ENCODE data around the gene STK36. TPM values are rescaled to one million over a fixed set of nuclear protein-coding genes. Genes with fewer than 3 reads are reported as not detected.
"Not testable (repeated sequence)": the region's sequence is repeated elsewhere in the genome, so short reads cannot be mapped to it uniquely, and the experiment has no call there.

The STK36 gene
- total RNA-seq, 1 donor from 2014 or later, result 7.5 TPM

DNA sequence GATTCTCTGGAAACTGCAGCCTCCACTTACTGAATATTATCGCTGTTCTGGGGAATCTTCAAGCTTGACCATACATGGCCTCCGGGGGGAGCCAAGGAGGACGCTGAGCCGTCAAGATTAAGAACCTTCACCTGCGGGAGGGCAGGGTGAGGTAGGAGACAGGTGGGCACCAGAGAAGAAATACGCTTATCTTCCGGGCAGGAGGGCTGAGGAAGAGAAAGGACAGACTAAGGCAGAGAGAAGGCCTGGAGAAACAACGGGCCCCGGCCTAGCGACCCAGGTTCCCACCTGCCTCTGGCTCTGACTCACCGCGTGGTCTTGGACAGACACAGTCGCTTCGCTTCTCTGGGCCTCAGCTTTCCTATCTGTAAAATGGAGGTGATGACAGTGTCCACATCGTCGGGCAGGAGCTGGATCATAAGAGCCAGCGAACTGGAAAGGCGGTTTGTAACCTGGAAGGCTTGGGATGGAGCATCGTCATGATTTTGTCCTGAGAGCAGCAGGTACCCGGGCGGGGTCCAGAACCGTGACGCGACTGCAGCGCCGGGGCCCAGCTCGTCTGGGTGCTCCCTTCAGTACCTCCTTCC, 13.1 kb upstream of the STK36 start:
- DNase-seq (ENCODE audit: missing footprints), result no peak

DNA sequence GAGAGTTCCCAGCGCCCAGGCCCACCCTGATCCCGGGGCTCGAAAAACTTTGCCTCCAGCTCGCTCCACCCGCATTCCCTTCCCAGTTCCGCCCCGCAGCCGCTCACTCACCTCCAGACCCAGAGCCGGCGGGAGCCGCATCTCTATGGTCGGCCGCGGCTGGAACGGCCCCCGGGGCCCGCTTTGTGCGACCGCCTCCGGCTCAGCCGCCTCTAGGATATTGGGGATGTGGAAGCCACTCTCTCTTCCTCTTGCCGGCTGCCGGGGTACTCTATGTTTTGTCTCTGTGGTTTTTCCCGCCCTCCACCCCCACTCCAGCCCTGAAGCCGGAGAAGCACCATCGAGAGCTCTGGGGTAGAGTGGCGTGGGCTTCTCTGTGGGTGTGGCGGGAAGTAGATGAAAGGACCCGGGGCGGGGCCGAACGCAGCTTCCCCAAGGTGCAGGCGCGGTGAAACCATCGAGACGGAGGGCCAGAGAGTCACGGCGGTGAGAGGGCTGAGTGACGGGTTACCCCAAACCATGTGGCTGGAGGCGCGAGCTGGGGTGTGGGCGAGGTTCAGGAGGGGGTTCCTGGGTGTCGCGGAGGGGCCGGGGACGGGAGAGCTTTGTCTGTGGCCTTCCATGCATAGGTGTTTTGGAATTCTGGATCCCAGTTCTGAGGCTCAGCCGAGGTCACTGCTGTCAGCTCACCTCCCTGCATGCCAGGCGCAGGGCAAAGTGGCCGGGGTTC, 12.5 kb upstream of the STK36 start, which contains the start of the genes BCS1L and ZNF142:
TSS of gene BCS1L (plus strand) at position 426 of the 730 bp plus-strand sequence. CDS start 1,305 bp downstream, outside the sequence.
TSS of gene ZNF142 (minus strand) at position 366 of the 730 bp plus-strand sequence. CDS start 3,194 bp downstream, outside the sequence.
- DNase-seq (ENCODE audit: missing footprints), result peak; percentile 96
- intact Hi-C loops (cut with DNase I), result loop anchor here (5.0 kb wide), 1 partner anchor 252 kb away; no protein-coding TSS in a partner anchor

More for the DNA sequence above, 13.1 kb upstream of the STK36 start:
- intact Hi-C loops (cut with DNase I), result loop anchor here (5.0 kb wide), 1 partner anchor 251 kb away; no protein-coding TSS in a partner anchor
- no peak for ATAC-seq

DNA sequence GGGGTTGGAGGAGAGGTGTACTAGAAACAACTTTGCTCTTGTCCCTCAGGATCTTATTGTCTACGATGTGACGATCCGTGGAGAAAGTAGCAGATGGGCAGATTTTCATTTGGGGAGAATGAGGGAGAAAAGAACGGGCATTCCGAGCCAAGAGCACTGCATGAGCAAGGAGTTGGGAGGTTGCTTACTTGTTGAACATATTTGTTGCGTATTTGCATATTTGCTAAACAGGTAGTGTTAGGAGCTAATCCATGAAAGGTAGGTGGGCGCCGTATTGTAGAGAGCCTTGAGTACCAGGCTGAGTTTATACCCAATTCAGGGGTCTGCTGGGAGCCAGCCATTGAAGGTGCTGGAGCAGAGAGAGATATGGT, 11.9 kb upstream of the STK36 start:
- ATAC-seq (no peak), DNase-seq (ENCODE audit: missing footprints) (no peak)
- intact Hi-C loops (cut with DNase I), result loop anchor here (5.0 to 10.0 kb wide), 2 partner anchors 253 to 385 kb away; partner anchors contain the start of genes AAMP and PNKD

More for the DNA sequence above, 12.5 kb upstream of the STK36 start, which contains the start of the genes BCS1L and ZNF142:
- peak; percentile 96 for ATAC-seq

DNA sequence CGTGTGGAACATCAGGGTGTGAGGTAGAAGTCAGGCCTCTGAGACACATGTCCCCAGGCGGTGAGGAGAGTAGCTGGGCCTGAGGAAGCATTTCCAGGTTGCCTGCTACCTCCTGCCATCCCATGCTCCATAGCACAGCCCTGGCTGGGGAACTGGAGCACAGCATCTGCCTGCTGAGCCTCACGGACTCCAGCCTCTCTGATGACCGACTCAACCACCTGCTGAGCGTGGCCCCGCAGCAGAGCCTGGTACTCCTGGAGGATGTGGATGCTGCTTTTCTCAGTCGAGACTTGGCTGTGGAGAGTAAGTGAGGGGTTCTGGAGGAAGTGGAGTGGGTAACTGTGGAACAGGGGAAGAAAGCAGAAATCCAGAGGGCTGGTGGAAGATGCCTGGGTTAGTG, 9.5 kb upstream of the STK36 start:
- DNase-seq (ENCODE audit: missing footprints) (no peak), ATAC-seq (no peak)
- intact Hi-C loops (cut with DNase I), result loop anchor here (10.0 kb wide), 1 partner anchor 388 kb away; the partner anchor contains the start of genes AAMP and PNKD

DNA sequence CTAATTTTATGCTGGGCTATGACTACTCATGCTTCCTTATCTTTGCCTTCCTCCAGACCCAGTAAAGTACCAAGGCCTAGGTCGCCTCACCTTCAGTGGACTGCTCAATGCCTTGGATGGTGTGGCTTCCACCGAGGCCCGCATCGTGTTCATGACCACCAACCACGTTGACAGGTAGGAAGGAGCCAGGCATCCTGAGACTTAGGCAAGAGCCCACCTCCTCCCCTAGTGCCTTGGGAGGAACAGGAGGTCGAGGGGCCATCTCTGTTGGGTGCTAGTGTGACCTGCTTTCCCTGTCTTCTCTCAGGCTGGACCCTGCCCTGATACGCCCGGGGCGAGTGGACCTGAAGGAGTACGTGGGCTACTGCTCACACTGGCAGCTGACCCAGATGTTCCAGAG, 9.1 kb upstream of the STK36 start:
- no peak for ATAC-seq
- intact Hi-C loops (cut with DNase I), result loop anchor here (10.0 kb wide), 1 partner anchor 388 kb away; the partner anchor contains the start of genes AAMP and PNKD
- DNase-seq (ENCODE audit: missing footprints), result no peak

DNA sequence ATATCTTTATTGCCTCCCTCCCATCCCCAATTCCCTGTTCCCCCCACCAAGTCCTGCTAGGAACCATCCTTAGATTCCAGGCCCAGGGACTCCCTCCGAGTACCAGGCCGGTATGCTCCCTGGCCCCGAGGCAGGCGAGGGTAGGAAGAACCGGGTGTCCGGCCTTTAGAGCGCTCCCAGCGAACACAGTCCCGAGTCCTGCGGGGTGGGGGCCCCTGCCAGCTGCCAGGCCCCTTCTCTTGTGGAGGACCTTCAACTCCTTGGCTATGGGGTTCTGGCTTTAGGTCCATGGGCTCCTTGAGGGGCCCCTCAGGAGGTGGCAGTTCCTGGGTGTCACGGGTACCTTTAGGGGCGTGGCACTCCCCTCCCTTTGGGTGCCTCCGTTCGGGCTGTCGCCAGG, 8.0 kb upstream of the STK36 start:
- ATAC-seq (no peak), DNase-seq (ENCODE audit: missing footprints) (no peak)
- intact Hi-C loops (cut with DNase I), result loop anchor here (10.0 kb wide), 1 partner anchor 389 kb away; the partner anchor contains the start of genes AAMP and PNKD

DNA sequence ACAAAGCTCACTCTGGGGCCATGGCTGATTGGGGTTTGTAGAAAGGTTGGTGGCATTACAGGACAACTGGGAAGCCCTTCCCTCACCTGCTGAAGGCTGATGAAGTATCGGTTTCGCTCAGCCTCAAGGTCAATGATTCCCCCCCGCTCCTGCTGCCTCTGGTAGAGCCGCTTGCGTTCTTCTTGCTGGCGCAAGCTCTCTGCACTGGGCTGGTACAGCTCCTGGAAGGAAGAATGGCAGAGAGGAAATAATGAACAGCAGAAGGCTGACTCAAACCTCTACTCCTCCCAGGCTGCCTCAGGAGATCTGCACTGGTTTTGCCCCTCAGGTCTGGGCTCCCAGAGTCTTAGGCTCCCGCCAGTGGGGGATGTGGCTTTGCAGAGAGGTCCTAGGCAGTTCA, 7.2 kb upstream of the STK36 start:
- intact Hi-C loops (cut with DNase I), result loop anchor here (10.0 kb wide), 1 partner anchor 390 kb away; the partner anchor contains the start of genes AAMP and PNKD
- DNase-seq (ENCODE audit: missing footprints), result no peak

DNA sequence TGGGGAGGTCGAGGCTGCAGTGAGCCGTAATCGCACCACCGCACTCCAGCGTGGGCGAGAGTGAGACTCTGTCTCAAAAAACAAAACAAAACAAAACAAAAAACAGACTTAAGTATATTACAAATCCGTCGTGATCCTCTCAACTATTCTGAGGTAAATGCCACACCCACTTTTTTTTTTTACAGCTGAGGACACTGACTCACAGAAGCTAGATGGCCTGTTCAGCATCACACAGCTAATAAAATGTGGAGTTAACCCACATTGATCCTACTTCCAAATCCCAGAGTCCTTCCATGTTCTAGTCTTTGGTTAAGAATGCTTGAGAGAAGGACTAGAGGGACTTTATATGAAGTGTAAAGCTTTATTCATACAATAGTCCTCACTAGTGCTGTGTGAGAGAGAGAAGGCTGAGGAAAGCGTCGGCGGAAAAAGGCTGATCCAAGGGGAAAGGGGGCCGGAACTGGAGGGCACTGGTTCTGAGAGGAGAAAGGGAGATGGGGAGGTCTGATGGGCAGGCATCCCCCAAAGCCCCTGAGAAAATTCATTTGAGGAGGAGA, 711 bp upstream of the STK36 start:
- intact Hi-C loops (cut with DNase I), result no loop called here
- no peak for ATAC-seq
- DNase-seq (ENCODE audit: missing footprints), result no peak

More for the DNA sequence above, 7.2 kb upstream of the STK36 start:
- no peak for ATAC-seq

DNA sequence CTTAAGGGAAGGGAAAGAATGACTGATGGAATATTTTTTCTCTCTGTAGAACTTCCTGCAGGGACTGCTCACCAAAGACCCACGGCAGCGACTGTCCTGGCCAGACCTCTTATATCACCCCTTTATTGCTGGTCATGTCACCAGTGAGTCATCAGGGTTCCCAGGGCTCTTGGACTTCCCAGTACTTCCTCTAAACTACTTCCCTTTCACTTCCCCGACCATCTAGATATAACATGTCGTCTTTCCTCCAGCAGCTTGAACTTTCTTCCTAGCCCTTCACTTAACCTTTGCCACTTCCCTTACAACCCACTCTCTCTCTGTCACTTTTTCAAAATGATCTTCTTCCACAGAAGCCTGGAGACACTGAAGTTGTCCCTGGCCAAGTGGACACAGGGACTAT, 7.2 kb downstream of the STK36 start:
- DNase-seq (ENCODE audit: missing footprints), result no peak
- ATAC-seq, result no peak
- intact Hi-C loops (cut with DNase I), result no loop called here

DNA sequence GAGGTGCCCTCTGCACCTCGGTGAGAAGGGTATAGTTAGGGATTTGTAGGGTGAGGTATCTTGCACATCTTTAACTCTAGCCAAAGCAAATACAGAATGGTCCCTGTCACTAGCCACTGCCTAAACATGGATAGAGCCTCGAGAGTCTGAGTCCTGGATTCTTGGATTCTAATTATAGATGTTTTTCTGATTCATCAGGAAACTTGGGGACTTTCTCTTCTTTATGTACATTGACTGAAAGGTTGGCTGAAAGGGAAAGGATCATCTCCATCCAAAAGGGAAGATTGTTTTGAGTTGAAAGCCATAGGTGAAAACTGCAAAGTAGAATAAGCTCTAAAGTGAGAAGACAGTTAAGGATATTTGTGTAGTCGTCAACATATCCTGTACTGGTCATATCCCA, 8.2 kb downstream of the STK36 start:
- DNase-seq (ENCODE audit: missing footprints) (no peak), ATAC-seq (no peak)
- intact Hi-C loops (cut with DNase I), result no loop called here

DNA sequence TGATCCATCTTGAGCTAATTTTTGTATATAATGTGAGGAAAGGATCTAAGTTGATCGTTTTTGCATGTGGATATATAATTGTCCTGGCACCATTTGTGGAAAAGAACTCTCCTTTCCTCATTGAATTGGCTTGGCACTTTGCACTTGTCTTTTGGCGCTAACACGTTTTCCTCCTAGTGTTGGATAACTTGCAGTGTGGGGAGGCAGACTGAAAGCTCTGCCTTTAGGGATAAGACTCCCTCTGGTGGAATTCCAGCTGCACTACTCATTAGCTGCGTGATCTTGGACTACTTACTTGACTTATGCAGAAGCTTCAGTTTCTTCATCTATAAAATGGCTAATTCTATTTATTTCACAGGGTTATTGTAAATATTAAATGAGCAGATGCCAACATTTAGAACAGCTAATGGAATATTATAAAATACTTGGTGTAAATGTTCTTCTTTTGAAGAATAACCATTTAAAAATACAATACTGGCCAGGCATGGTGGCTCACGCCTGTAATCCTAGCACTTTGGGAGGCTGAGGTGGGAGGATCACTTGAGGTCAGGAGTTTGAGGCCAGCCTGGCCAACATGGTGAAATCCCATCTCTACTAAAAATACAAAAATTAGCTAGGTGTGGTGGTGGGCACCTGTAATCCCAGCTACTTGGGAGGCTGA, 15.6 kb downstream of the STK36 start:
- intact Hi-C loops (cut with DNase I); DNase-seq (ENCODE audit: missing footprints): not testable (repeated sequence)
- ATAC-seq, result peak; percentile 82

DNA sequence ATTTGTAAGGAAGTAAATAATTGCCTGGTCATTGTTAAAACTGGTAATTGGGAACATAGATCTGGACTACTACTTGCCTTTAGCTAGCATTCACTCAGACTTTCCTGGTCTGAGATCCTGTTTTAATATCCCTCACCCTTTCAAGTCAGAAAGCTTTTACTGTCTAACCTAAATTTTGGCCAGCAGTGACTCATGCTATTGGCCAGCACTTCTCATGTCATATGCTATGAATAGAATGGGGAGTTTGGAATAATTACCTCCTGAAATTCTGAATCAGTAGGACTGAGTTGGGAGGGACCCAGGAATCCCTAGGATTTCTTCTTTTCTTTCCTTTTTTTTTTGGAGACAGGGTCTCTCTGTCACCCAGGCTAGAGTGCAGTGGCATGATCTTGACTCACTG, 19.3 kb downstream of the STK36 start:
- DNase-seq (ENCODE audit: missing footprints) (no peak), ATAC-seq (no peak)
- intact Hi-C loops (cut with DNase I), result no loop called here

DNA sequence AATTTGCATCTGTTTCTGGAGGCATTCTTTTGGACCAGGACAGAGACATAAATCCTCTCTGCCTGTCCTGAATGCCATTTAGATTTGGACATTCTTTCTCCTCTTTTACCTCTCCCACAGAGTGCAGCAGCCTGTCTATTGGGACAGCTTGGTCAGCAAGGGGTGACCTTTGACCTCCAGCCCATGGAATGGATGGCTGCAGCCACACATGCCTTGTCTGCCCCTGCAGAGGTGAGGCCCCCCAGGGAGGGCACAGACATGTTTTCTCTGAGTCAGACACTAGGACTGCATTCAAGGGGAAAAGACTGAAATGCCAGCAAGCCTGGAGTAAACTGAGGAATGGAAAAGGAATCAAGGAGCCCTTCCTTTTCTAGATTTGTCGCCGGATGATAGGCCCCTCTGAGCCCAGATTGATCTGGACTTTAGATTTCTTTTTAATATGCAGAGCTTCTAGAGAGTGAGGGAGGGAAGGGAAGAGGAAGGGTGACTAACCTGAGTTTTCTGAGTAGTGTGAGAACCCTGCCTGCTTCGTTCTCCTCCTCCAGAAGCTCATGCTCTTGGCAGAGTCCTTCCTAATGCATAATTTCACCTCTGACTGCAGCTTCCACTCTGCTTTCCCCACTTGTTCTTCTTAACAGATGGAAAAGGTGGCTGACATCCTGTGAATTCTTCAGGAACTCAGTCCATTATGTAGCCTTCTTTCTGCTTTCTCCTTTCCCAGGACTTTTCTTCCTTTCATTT, 22.7 kb downstream of the STK36 start:
- no peak for DNase-seq (ENCODE audit: missing footprints)
- no peak for ATAC-seq
- intact Hi-C loops (cut with DNase I), result no loop called here

DNA sequence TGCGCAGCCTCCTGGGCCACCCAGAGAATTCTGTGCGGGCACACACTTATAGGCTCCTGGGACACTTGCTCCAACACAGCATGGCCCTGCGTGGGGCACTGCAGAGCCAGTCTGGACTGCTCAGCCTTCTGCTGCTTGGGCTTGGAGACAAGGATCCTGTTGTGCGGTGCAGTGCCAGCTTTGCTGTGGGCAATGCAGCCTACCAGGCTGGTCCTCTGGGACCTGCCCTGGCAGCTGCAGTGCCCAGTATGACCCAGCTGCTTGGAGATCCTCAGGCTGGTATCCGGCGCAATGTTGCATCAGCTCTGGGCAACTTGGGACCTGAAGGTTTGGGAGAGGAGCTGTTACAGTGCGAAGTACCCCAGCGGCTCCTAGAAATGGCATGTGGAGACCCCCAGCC, 27.0 kb downstream of the STK36 start:
- ATAC-seq, result no peak
- DNase-seq (ENCODE audit: missing footprints), result no peak
- intact Hi-C loops (cut with DNase I), result no loop called here

DNA sequence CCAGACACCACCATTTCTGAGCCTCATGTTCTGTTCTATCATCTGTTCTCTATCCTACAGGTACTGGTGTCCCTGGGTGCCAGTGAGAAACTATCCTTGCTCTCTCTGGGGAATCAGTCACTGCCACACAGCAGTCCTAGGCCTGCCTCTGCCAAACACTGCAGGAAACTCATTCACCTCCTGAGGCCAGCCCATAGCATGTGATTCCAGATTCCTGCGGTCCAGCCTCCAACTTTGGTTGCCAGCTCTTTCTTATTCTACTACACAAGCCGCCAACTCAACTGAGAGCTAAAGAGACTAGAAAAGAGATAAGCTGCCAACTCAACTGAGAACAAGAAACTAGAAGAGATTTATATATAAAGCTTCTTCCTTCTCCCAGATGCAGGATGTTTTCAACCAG, 29.9 kb downstream of the STK36 start:
- intact Hi-C loops (cut with DNase I), result no loop called here
- DNase-seq (ENCODE audit: missing footprints) (no peak), ATAC-seq (peak; percentile 26)

DNA sequence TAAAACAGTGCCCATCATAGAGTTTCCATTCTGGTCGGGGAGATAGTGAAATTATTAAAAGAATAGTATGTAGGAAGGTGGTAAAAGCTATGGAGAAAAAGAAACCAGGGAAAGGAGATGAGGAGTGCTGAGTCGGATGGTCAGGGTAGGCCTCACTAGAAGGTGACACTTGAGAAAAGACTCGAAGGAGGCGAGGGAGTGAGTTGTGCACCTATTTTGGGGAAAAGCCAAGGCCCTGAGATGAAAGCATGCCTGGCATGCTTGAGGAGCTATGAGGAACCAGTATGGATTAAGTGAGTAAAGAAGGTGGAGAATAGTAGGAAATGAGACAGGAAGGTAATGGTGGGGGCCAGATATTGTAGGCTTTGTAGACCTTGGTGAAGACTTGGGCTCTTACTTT, 31.5 kb downstream of the STK36 start:
- ATAC-seq (no peak), DNase-seq (ENCODE audit: missing footprints) (no peak)
- intact Hi-C loops (cut with DNase I), result no loop called here

DNA sequence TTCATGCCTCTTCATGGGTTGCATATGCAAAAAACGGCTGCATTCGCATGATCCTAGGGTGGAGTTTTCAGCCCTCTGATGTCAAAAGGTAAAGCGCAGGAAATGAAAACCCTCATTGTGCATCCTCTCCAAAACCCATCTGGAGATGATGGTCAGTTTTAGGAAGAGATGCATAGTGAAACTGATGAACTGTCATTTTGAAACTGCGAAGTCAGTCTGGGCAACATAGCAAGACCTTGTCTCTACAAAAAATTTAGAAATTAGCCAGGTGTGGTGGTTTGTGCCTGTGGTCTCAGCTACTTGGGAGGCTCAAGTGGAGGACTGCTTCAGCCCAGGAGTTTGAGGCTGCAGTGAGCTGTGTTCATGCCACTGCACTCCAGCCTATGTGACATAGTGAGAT, 36.2 kb downstream of the STK36 start:
- intact Hi-C loops (cut with DNase I), result no loop called here
- DNase-seq (ENCODE audit: missing footprints) (no peak), ATAC-seq (no peak)

DNA sequence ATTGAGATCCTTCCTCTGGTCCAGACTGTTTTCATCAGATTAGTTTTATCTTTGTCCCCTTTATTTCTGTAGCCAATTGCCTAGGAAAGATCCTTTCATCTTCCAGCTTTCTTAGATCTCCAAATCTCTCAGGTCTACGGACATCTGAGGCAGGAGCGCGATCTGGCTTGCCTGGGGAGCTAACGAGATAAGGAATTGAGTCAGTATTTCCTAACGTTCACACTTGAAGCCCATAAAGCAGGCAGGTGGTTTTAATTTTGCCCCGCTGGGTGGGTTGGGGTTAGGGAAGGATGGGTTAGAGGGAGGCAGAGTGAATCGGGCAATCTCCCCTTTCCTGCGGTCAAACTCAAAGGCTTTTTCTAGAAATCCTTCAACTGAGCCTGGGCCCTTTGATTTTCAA, 38.0 kb downstream of the STK36 start:
- DNase-seq (ENCODE audit: missing footprints), result no peak
- ATAC-seq, result no peak
- intact Hi-C loops (cut with DNase I), result loop anchor here (2.0 to 5.0 kb wide), 2 partner anchors 72 to 137 kb away; partner anchors contain the start of gene CYP27A1

All from Right ventricle myocardium inferior (tissue), 1 donor.